HepG2 (cell line): ENCODE data around the gene CAD. TPM values are rescaled to one million over a fixed set of nuclear protein-coding genes. Genes with fewer than 3 reads are reported as not detected.
A peak's percentile ranks its signal among the peaks of the same experiment; 100 is the strongest.

Source experiments
- DMAP1 ChIP-seq: IDR thresholded peaks from 2 replicates; pipeline ENCODE4 v1.6.1; 2016
- FLYWCH1 ChIP-seq: sonication (generic); formaldehyde crosslinking; IDR thresholded peaks from 2 replicates; pipeline ENCODE4 v1.8.1; 2023; ENCODE audit warnings: mild to moderate bottlenecking, missing genetic modification reagents
- HIC2 ChIP-seq: sonication (generic); formaldehyde crosslinking; IDR thresholded peaks from 2 replicates; pipeline ENCODE4 v1.9.0; 2022; ENCODE audit warnings: low read depth, missing genetic modification reagents
- HIVEP1 ChIP-seq: sonication (generic); formaldehyde crosslinking; IDR thresholded peaks from 2 replicates; pipeline ENCODE4 v1.4.0; 2020; ENCODE audit warnings: mild to moderate bottlenecking, missing genetic modification reagents
- HMG20A ChIP-seq: IDR thresholded peaks from 2 replicates; pipeline ENCODE4 v1.6.1; 2016; ENCODE audit warnings: borderline replicate concordance
- MLX ChIP-seq: IDR thresholded peaks from 2 replicates; pipeline ENCODE4 v1.6.1; 2016
- NFAT5 ChIP-seq: sonication (generic); formaldehyde crosslinking; IDR thresholded peaks from 2 replicates; pipeline ENCODE4 v1.4.0; 2020; ENCODE audit warnings: missing genetic modification reagents
- PREB ChIP-seq: sonication (generic); formaldehyde crosslinking; IDR thresholded peaks from 2 replicates; pipeline ENCODE4 v1.4.0; 2020; ENCODE audit warnings: missing genetic modification reagents
- RFX1 ChIP-seq: fragments of 450-650 bp; IDR thresholded peaks from 2 replicates; pipeline ENCODE4 v1.6.1; 2017
- TCF12 ChIP-seq, 2 experiments: fragments of 450-650 bp in 1 of 2; sonication (generic) in 1 of 2; formaldehyde crosslinking in 1 of 2; IDR thresholded peaks; 2 replicates each; pipeline versions ENCODE4 v1.6.1 to v1.8.0; 2017 to 2022; ENCODE audit warnings: antibody characterized with exemption in 1 of 2, mild to moderate bottlenecking in 1 of 2, missing genetic modification reagents in 1 of 2, moderate library complexity in 1 of 2
- ZFY ChIP-seq: sonication (generic); formaldehyde crosslinking; IDR thresholded peaks from 2 replicates; pipeline ENCODE4 v1.4.0; 2020; ENCODE audit warnings: missing genetic modification reagents
- ZNF3 ChIP-seq: IDR thresholded peaks from 2 replicates; pipeline ENCODE4 v1.7.0; 2017; ENCODE audit warnings: inconsistent platforms
- ZNF354B ChIP-seq: sonication (generic); formaldehyde crosslinking; IDR thresholded peaks from 2 replicates; pipeline ENCODE4 v1.8.0; 2022; ENCODE audit warnings: mild to moderate bottlenecking, missing genetic modification reagents
- ZNF574 ChIP-seq: sonication (generic); formaldehyde crosslinking; IDR thresholded peaks from 2 replicates; pipeline ENCODE4 v1.4.0; 2020; ENCODE audit warnings: missing genetic modification reagents
- ZNF660 ChIP-seq: sonication (generic); formaldehyde crosslinking; IDR thresholded peaks from 2 replicates; pipeline ENCODE4 v1.5.1; 2020; ENCODE audit warnings: mild to moderate bottlenecking, low read depth, missing genetic modification reagents, borderline replicate concordance
- ZSCAN21 ChIP-seq: sonication (generic); formaldehyde crosslinking; IDR thresholded peaks from 2 replicates; pipeline ENCODE4 v1.8.0; 2022; ENCODE audit warnings: mild to moderate bottlenecking, missing genetic modification reagents, moderate library complexity, borderline replicate concordance
- ZUFSP ChIP-seq: sonication (generic); formaldehyde crosslinking; IDR thresholded peaks from 2 replicates; pipeline ENCODE4 v1.9.0; 2021; ENCODE audit warnings: missing genetic modification reagents, mild to moderate bottlenecking, borderline replicate concordance
- polyA plus RNA-seq, 8 experiments: library from polyadenylated mRNA; depleted of rRNA in 3 of 8; stranded (reverse) in 7 of 8; unstranded in 1 of 8; fragments of >200 nt; fragmentation: Illumina TruSeq in 4 of 8; extraction: Trizol in 4 of 8; gene quantifications; 2 replicates each; pipeline versions ENCODE4 v1.2.1 to v1.2.3, GENCODE V29; 2011 to 2016; ENCODE audit warnings: low read depth in 4 of 8, missing spikeins in 1 of 8, mixed read lengths in 1 of 8; ENCODE audit not compliant: insufficient read depth in 1 of 8
- total RNA-seq, 5 experiments: library from RNA; depleted of rRNA; stranded (reverse); fragments of >200 nt; fragmentation: Illumina TruSeq; extraction: Trizol; gene quantifications; 2 replicates each; pipeline ENCODE4 v1.2.3, GENCODE V29; 2016; ENCODE audit warnings: low read depth in 1 of 5

CAD gene
- total and polyA plus RNA-seq, 2 of the 13 experiments (the other 11 are each of a cell fraction or from before 2014, with no cell fraction given) = 21.7 to 37.0 TPM

- TF ChIP-seq HIC2 (no peak), TCF12 (IDR thresholded peaks at IDR 0.05) (no peak), TCF12 (CRISPR knock-in tag; IDR thresholded peaks at IDR 0.05) (no peak), ZNF660 (CRISPR knock-in tag) (no peak), ZNF3 (0 out of 2 replicates have a peak, but pooled peaks have one; percentile 40), NFAT5 (CRISPR knock-in tag) (no peak), PREB (CRISPR knock-in tag) (no peak), HIVEP1 (CRISPR knock-in tag) (no peak), ZUFSP (no peak), ZFY (0 out of 2 replicates have a peak, but pooled peaks have one; percentile 13), ZSCAN21 (CRISPR knock-in tag) (no peak), ZNF354B (CRISPR knock-in tag) (no peak), ZNF574 (CRISPR knock-in tag) (no peak), DMAP1 (no peak), FLYWCH1 (CRISPR knock-in tag) (no peak), HMG20A (CRISPR knock-in tag) (0 out of 2 replicates have a peak, but pooled peaks have one; percentile 15), MLX (no peak), RFX1 (no peak)
Observed at GRCh38 chr2:27174638-27175037, 42.5 kb upstream of the CAD start (continued).
